Activated CD4-positive, alpha-beta T cell treated with anti-CD3 and anti-CD28 coated beads for 48 hours (primary cell): ENCODE data around the gene PYGB.

Experiments
- DNase-seq: peaks from one replicate; pipeline ENCODE4 v3.0.0-alpha.2; 2020

PYGB gene

GRCh38 chr20:25247956-25248785, at the start of gene PYGB:
Gene PYGB (plus strand): TSS chr20:25248085. CDS start chr20:25248179, 94 bp downstream.
- DNase-seq = peak; percentile 80

GRCh38 chr20:25198663-25199383, 49.1 kb upstream of the PYGB start:
- DNase-seq = no peak

GRCh38 chr20:25199473-25200260, 48.2 kb upstream of the PYGB start:
- no peak for DNase-seq

DNA sequence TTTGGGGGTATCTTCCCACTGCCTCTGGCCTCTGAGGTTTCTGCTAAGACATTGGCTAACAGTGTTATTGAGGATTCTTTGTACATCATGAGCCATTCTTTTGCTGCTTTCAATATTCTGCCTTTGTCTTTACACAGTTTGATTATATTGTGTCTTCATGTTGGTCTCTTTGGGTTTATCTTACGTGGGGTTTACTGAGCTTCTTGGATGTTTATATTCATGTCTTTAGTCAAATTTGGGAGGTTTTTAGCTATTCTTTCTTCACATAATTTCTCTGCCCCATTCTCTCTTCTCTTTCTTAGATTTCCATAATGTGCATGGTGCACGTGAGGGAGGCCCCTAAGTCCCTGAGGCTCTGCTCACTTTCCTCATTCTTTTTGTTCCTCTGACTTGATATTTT, 44.8 kb upstream of the PYGB start:
- DNase-seq = no peak

GRCh38 chr20:25203871-25204320, 44.0 kb upstream of the PYGB start:
- DNase-seq = no peak

GRCh38 chr20:25204550-25205276, 43.2 kb upstream of the PYGB start:
- DNase-seq = no peak

- DNase-seq = no peak
Measured at GRCh38 chr20:25205277-25206062, 42.4 kb upstream of the PYGB start.

GRCh38 chr20:25206063-25206403, 41.9 kb upstream of the PYGB start:
- no peak for DNase-seq

GRCh38 chr20:25206548-25206947, 41.3 kb upstream of the PYGB start:
- no peak for DNase-seq

GRCh38 chr20:25207149-25207959, 40.5 kb upstream of the PYGB start:
- no peak for DNase-seq

DNA sequence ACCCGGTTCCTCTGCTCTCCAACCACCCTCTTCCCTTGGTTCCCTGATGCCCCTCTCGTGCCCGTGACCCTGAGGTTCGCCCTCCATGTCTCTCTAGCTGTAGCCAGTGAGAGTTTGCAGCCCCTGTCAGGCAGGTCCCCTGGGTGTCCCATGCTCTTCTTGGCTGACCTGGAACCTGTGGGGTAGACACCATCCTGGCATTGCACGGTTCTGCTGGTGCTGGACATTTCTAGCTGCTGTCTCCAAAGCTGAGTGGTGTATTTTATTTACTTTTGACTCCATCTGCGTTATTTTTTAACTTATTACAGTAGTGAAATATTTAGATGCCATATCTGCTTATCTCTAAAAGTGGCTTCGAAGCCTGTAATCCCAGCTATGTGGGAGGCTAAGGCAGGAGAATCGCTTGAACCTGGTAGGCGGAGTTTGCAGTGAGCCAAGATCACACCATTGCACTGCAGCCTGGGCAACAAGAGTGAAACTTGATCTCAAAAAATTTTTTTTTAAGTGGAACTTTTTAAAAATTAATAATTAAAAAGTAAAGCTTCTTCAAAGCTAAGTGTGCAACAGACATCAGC, 39.8 kb upstream of the PYGB start:
- DNase-seq = no peak

- DNase-seq = no peak
Measured at GRCh38 chr20:25209400-25209799, 38.5 kb upstream of the PYGB start.

DNA sequence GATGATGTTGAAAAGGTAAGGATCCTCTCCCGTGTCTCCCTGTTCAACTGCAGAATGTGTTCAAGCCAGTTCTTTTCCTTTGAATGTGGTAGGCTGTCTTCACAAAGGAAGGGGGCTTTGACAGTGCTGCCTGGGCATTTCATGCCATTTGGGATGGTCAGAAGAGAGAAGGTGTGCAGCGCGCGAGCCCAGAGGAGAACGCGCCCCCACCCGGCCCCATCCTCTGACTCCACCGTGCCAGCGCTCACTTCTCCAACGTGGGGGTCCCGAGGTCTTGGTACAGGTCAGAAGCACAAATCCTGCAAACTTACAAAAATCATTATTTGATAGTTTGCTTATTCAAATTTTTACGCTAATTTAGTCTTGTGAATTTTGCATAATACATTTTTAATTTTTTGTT, 38.0 kb upstream of the PYGB start:
- DNase-seq = no peak

GRCh38 chr20:25211273-25211672, 36.6 kb upstream of the PYGB start:
- no peak for DNase-seq

- DNase-seq = no peak
Measured at GRCh38 chr20:25212242-25212641, 35.6 kb upstream of the PYGB start.

GRCh38 chr20:25213566-25214425, 34.1 kb upstream of the PYGB start:
- no peak for DNase-seq

- DNase-seq = no peak
Measured at GRCh38 chr20:25214426-25214790, 33.5 kb upstream of the PYGB start.

- DNase-seq = no peak
Measured at GRCh38 chr20:25214819-25215218, 33.1 kb upstream of the PYGB start.

DNA sequence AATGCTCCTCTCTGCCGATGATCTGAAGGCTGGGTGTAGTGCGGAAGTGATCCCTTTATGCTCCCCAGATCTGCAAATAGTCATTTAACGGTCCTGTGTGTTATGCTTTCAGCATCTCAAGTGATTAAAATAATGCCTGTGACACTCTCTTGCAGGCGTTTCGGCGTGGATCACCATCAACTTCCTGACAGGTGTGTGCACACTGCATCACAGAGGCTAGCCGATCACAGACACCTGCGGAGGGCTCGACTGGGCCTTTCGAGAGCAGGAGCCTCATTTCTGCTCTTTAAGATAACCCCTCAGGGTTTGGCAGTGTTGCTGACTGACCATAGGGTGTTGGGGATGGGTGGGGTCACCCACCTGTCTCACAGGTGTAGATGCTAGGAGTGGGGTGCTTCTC, 32.4 kb upstream of the PYGB start:
- DNase-seq = no peak
